Endothelial cell of umbilical vein (primary cell): ENCODE measurements around the gene TSPAN18. TPM values are rescaled to one million over a fixed set of nuclear protein-coding genes. Genes with fewer than 3 reads are reported as not detected.

ENCODE experiments used
- BruUV-seq: library from RNA; stranded (reverse); fragments of 400-500 nt; replicated peaks from 2 replicates; lab custom pipeline; 2021; lab: Mats Ljungman, UMichigan
- CTCF ChIA-PET: fragments of 300-600, 350-600 bp; sonication (Branson Sonifier 250); formaldehyde crosslinking; loops from one replicate; lab custom pipeline; 2021; ENCODE audit warnings: antibody characterized with exemption, inconsistent platforms; lab: Charles Lee
- POLR2A ChIA-PET: fragments of 300-600, 350-600 bp; sonication (Branson Sonifier 250); formaldehyde crosslinking; loops from one replicate; lab custom pipeline; 2021; ENCODE audit warnings: antibody characterized with exemption, inconsistent platforms; lab: Charles Lee
- DNase-seq: peaks from one replicate; pipeline ENCODE4 v3.0.0-alpha.2; 2011; ENCODE audit warnings: low read depth, low spot score
- FAIRE-seq: peaks from 2 replicates; lab custom pipeline; 2011; peaks lifted over from hg19 to GRCh38; lab: Jason Lieb, UNC
- H2AFZ ChIP-seq: 2 replicates; pipeline ENCODE4 v1.6.0; 2012; ENCODE audit warnings: low read depth, low read length, control low read depth, inconsistent platforms
- H3K27ac ChIP-seq: 2 replicates; pipeline ENCODE4 v1.5.1; 2011; ENCODE audit warnings: low read depth, mild to moderate bottlenecking, control low read depth, low read length, moderate library complexity; ENCODE audit not compliant: insufficient read depth
- H3K27me3 ChIP-seq, 2 experiments: 2 replicates each; pipeline versions ENCODE4 v1.6.0 to v1.6.1; 2011; ENCODE audit warnings: low read length in 2 of 2, mixed read lengths in 1 of 2; ENCODE audit not compliant: control insufficient read depth in 2 of 2, insufficient read depth in 2 of 2
- H3K36me3 ChIP-seq, 2 experiments: 2 replicates in 1 of 2; 3 replicates in 1 of 2; pipeline ENCODE4 v1.5.1; 2011; ENCODE audit warnings: low read length in 2 of 2, mild to moderate bottlenecking in 1 of 2, moderate library complexity in 1 of 2; ENCODE audit not compliant: control insufficient read depth in 2 of 2, insufficient read depth in 2 of 2; ENCODE audit errors: extremely low read depth in 1 of 2
- H3K4me1 ChIP-seq: 3 replicates; pipeline ENCODE4 v1.5.1; 2011; ENCODE audit warnings: mild to moderate bottlenecking, low read length; ENCODE audit not compliant: control insufficient read depth, insufficient read depth; ENCODE audit errors: extremely low read depth
- H3K4me2 ChIP-seq: 2 replicates; pipeline ENCODE4 v1.6.1; 2011; ENCODE audit warnings: low read length, control low read depth, mixed read lengths; ENCODE audit not compliant: insufficient read depth
- H3K4me3 ChIP-seq, 3 experiments: fragments of 200-600 bp in 1 of 3; sonication (generic), shearing (Covaris generic) in 1 of 3; replicated peaks in 1 of 3; 2 replicates each; pipeline ENCODE4 v1.5.1; 2011 to 2016; ENCODE audit warnings: control low read depth in 3 of 3, low read length in 3 of 3, mild to moderate bottlenecking in 2 of 3, inconsistent platforms in 1 of 3, low read depth in 1 of 3, moderate library complexity in 1 of 3; ENCODE audit not compliant: insufficient read depth in 1 of 3
- H3K79me2 ChIP-seq: 2 replicates; pipeline ENCODE4 v1.6.0; 2012; ENCODE audit warnings: low read length, inconsistent platforms; ENCODE audit not compliant: control insufficient read depth, insufficient read depth
- H3K9ac ChIP-seq: replicated peaks from 2 replicates; pipeline ENCODE3; 2011; ENCODE audit warnings: low read length, control low read depth; ENCODE audit not compliant: insufficient read depth; ENCODE audit errors: extremely low read depth
- H3K9me1 ChIP-seq: replicated peaks from 3 replicates; pipeline ENCODE4 v1.6.0; 2011; ENCODE audit warnings: mild to moderate bottlenecking, low read length; ENCODE audit not compliant: control insufficient read depth, insufficient read depth; ENCODE audit errors: extremely low read depth
- H3K9me3 ChIP-seq: replicated peaks from 2 replicates; pipeline ENCODE4 v1.5.1; 2012; ENCODE audit warnings: low read length, inconsistent platforms; ENCODE audit not compliant: control insufficient read depth, insufficient read depth
- H4K20me1 ChIP-seq: replicated peaks from 2 replicates; pipeline ENCODE3; 2011; ENCODE audit warnings: mild to moderate bottlenecking, low read length; ENCODE audit not compliant: control insufficient read depth, insufficient read depth; ENCODE audit errors: extremely low read depth
- EZH2 ChIP-seq: IDR thresholded peaks from 2 replicates; pipeline ENCODE4 v1.6.1; 2012; ENCODE audit warnings: borderline replicate concordance, low read depth, mild to moderate bottlenecking, moderate library complexity, low read length, inconsistent platforms; ENCODE audit not compliant: severe bottlenecking
- FOS ChIP-seq: IDR thresholded peaks from 2 replicates; pipeline ENCODE4 v1.6.1; 2011; ENCODE audit warnings: mild to moderate bottlenecking, low read length, moderate library complexity, borderline replicate concordance; ENCODE audit not compliant: insufficient read depth
- GATA2 ChIP-seq: IDR thresholded peaks from 2 replicates; pipeline ENCODE4 v1.7.0; 2011; ENCODE audit warnings: low read depth, mild to moderate bottlenecking, moderate library complexity, mixed read lengths, low read length; ENCODE audit not compliant: insufficient read length, insufficient read depth
- JUN ChIP-seq: IDR thresholded peaks from 2 replicates; pipeline ENCODE4 v1.6.1; 2011; ENCODE audit warnings: borderline replicate concordance, low read depth; ENCODE audit not compliant: insufficient read length, insufficient read depth
- MYC ChIP-seq: IDR thresholded peaks from one replicate; pipeline ENCODE4 v1.6.1; 2011; ENCODE audit warnings: mild to moderate bottlenecking, low read depth, low read length
- POLR2A ChIP-seq: IDR thresholded peaks from 2 replicates; pipeline ENCODE4 v1.6.1; 2012; ENCODE audit warnings: low read depth, mild to moderate bottlenecking, control low read depth, low read length
- POLR2AphosphoS5 ChIP-seq: IDR thresholded peaks from 2 replicates; pipeline ENCODE4 v1.6.1; 2012; ENCODE audit warnings: low read depth, mild to moderate bottlenecking, control low read depth, low read length, moderate library complexity; ENCODE audit not compliant: insufficient read depth
- dilution Hi-C: fragments of 300-500 bp; cut with MboI; formaldehyde crosslinking; loops from one replicate; pipeline ENCODE4 v1.15.0; 2019; ENCODE audit warnings: low sequenced_read_pairs; ENCODE audit not compliant: extremely low pct_ligation_motif_present
- intact Hi-C: fragments of 100-400 bp; cut with micrococcal nuclease; formaldehyde crosslinking; loops from one replicate; pipeline ENCODE4 v1.10.0; 2022
- polyA plus RNA-seq, 4 experiments: library from polyadenylated mRNA; depleted of rRNA in 3 of 4; stranded (reverse) in 3 of 4; unstranded in 1 of 4; fragments of >200 nt; gene quantifications; 2 replicates each; pipeline versions ENCODE4 v1.2.1 to v1.2.3, GENCODE V29; 2011 to 2012; ENCODE audit warnings: missing spikeins in 1 of 4
- total RNA-seq: library from RNA; stranded (reverse); gene quantifications from 2 replicates; pipeline ENCODE4 v1.2.3, GENCODE V29; 2021
- TF ChIP-seq, protein P1 (sequence below), 2 donors: IDR thresholded peaks; 1 replicate in 1 of 2; 2 replicates in 1 of 2; pipeline ENCODE4 v1.5.1; 2011; ENCODE audit warnings: low read length in 2 of 2, mild to moderate bottlenecking in 2 of 2, moderate library complexity in 2 of 2, control low read depth in 1 of 2, inconsistent platforms in 1 of 2, low read depth in 1 of 2; ENCODE audit not compliant: insufficient read depth in 1 of 2; ENCODE audit errors: extremely low read depth in 1 of 2
- TF ChIP-seq, protein P2 (sequence below): IDR thresholded peaks from 2 replicates; pipeline ENCODE4 v1.6.1; 2011; ENCODE audit not compliant: insufficient read depth, insufficient read length

The TSPAN18 gene
- total and polyA plus RNA-seq, 2 donors (not counting 3 experiments of a cell fraction or from before 2014, with no cell fraction given): 32.2 to 118 TPM

DNA sequence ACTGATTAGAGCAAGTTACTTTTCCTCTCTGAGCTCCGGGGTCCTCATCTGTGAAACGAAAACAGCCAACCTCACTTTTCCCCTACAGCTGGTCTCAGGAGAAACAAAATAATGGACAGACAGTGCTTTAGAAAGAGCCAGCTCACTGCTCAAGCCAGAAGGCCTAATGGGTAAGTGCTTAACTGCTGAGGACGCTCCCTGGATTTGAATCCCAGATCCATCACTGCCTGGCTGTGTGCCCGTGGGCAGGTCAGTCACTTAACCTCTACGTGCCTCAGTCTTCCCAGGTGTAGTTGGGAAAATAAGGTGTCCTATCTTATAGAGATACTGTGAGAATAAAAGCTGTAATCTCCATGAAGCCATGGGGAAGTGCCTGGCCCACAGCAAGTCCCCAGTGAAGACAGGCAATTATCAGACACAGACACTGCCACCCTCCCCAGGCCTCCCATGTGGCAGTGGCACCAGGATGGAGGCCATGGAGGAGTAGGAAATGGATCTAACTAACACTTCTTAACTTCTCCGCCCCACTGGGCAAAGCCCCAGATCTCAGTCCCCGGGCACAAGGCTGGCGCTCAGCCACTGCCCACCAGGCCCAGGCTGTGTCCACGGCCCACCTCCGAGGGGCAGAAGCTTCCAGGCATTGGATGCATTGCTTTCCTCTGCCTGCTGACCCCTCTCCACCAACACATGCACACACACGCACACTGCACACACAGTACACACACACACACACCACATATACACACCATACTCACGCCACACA lies 214.7 kb downstream of the TSPAN18 start:
- ChIA-PET POLR2A (no interaction called here), CTCF (interaction anchor here (1.0 to 24.5 kb wide), 7 partner anchors 9 to 160 kb away, joined by 3 to 1618 read pairs (median 5); no protein-coding TSS in a partner anchor)
- peaks cover 3% of the 10 kb centered on the region for H3K4me1 ChIP-seq
- DNase-seq (no peak), FAIRE-seq (no peak)
- dilution Hi-C loops (no loop called here), intact Hi-C loops (no loop called here)
- H3K27ac ChIP-seq: no peak overlapping the region
- no peaks in the 10 kb centered on the region for H3K79me2 ChIP-seq
- H3K9ac ChIP-seq: no peak overlapping the region
- no peak overlapping the region for H3K4me2 ChIP-seq
- no TSS peak for BruUV-seq
- no peaks in the 10 kb centered on the region for H4K20me1 ChIP-seq
- TF ChIP-seq POLR2A (no peak), JUN (no peak), EZH2 (no peak), FOS (no peak), POLR2AphosphoS5 (no peak), GATA2 (no peak), MYC (no peak)
- TF ChIP-seq, protein P1, sequence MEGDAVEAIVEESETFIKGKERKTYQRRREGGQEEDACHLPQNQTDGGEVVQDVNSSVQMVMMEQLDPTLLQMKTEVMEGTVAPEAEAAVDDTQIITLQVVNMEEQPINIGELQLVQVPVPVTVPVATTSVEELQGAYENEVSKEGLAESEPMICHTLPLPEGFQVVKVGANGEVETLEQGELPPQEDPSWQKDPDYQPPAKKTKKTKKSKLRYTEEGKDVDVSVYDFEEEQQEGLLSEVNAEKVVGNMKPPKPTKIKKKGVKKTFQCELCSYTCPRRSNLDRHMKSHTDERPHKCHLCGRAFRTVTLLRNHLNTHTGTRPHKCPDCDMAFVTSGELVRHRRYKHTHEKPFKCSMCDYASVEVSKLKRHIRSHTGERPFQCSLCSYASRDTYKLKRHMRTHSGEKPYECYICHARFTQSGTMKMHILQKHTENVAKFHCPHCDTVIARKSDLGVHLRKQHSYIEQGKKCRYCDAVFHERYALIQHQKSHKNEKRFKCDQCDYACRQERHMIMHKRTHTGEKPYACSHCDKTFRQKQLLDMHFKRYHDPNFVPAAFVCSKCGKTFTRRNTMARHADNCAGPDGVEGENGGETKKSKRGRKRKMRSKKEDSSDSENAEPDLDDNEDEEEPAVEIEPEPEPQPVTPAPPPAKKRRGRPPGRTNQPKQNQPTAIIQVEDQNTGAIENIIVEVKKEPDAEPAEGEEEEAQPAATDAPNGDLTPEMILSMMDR (IDR thresholded peaks at IDR 0.05; ENCODE audit: extremely low read depth in 1 of 2, insufficient read depth in 1 of 2, low read depth in 1 of 2, low read length in 2 of 2): no peak
- TF ChIP-seq, protein P2, sequence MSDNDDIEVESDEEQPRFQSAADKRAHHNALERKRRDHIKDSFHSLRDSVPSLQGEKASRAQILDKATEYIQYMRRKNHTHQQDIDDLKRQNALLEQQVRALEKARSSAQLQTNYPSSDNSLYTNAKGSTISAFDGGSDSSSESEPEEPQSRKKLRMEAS: no peak
- no peaks in the 10 kb centered on the region for H3K27me3 ChIP-seq
- H3K9me3 ChIP-seq: no peaks in the 10 kb centered on the region
- no peak overlapping the region for H2AFZ ChIP-seq
- no peaks in the 10 kb centered on the region for H3K9me1 ChIP-seq
- H3K36me3 ChIP-seq: no peaks in the 10 kb centered on the region
- H3K4me3 ChIP-seq: no peak overlapping the region
